SK-N-MC (cell line): ENCODE results near the gene CDH10.

Source experiments
- EZH2 ChIP-seq: fragments of 200-600 bp; sonication (generic); IDR thresholded peaks from one replicate; pipeline ENCODE4 v1.6.1; 2017; ENCODE audit warnings: antibody characterized with exemption
- POLR2AphosphoS5 ChIP-seq: IDR thresholded peaks from 2 replicates; pipeline ENCODE4 v1.6.1; 2012; ENCODE audit warnings: mild to moderate bottlenecking, low read depth, low read length, borderline replicate concordance

DNA sequence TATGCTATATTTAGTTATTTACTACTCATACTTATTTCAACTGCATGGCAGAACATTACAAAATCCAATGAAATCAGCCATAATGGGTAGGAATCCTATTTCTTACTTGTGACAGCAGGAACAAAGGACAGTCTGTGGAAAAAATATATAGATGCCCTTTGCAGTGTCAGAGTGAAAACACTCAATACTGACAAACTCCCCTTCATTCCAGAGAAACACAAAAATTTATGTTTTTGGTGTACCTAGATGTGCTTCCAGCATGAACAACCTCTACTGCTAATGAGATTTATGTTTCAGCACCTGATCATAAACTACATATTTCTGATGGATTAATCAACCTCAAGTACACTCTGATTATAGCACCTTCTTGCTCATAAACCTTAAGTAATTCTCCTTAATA is 132.4 kb downstream of the CDH10 start:
- TF ChIP-seq EZH2: no peak
- no peak for TF ChIP-seq POLR2AphosphoS5
